ENCODE results near the gene PRKG1. TPM values are rescaled to one million over a fixed set of nuclear protein-coding genes. Genes with fewer than 3 reads are reported as not detected.
A peak's percentile ranks its signal among the peaks of the same experiment; 100 is the strongest.
"Not testable (repeated sequence)": the region's sequence is repeated elsewhere in the genome, so short reads cannot be mapped to it uniquely, and the experiment has no call there.

PRKG1 gene
- total RNA-seq, 1 experiment from 2014 or later = 10.4 TPM

GRCh38 chr10:52198540-52198939 lies 1124.3 kb downstream of the PRKG1 start:
- Histone ChIP-seq H4K91ac (ENCODE audit: insufficient read length, low read depth, low read length) (no peak overlapping the region), H2BK15ac (ENCODE audit: low read depth, low read length) (no peak overlapping the region), H2AK5ac (ENCODE audit: insufficient read length, low read length) (no peak overlapping the region), H3K4me2 (ENCODE audit: insufficient read depth, insufficient read length, low read length) (no peak overlapping the region), H3K23ac (ENCODE audit: insufficient read length, low read depth, low read length) (no peak overlapping the region), H2AFZ (ENCODE audit: low read length) (no peak overlapping the region), H3T11ph (ENCODE audit: low read length) (no peak overlapping the region), H2BK120ac (ENCODE audit: low read depth, low read length, poor library complexity, severe bottlenecking) (no peak overlapping the region), H4K20me1 (ENCODE audit: control insufficient read depth, insufficient read depth, insufficient read length) (no peaks in the 10 kb centered on the region), H3K79me1 (ENCODE audit: insufficient read depth, low read depth, low read length, poor library complexity, severe bottlenecking) (no peaks in the 10 kb centered on the region), H3K23me2 (ENCODE audit: insufficient read length, low read depth, low read length, poor library complexity, severe bottlenecking) (no peaks in the 10 kb centered on the region), H3K27ac (ENCODE audit: insufficient read length, low read depth, low read length) (no peak overlapping the region), H2BK12ac (ENCODE audit: insufficient read length, low read depth, low read length) (no peak overlapping the region), H3K18ac (ENCODE audit: insufficient read length, low read depth, low read length) (no peak overlapping the region), H3K56ac (ENCODE audit: insufficient read length, low read depth, low read length) (no peak overlapping the region), H2BK20ac (ENCODE audit: low read depth, low read length, poor library complexity, severe bottlenecking) (no peak overlapping the region), H3K4me1 (ENCODE audit: insufficient read depth, low read length) (no peaks in the 10 kb centered on the region), H3K9ac (ENCODE audit: extremely low read depth, insufficient read length, low read length) (no peak overlapping the region), H3K9me3 (ENCODE audit: control insufficient read depth, low read depth, low read length) (no peaks in the 10 kb centered on the region), H3K4ac (ENCODE audit: low read depth, low read length) (no peak overlapping the region), H4K5ac (ENCODE audit: insufficient read length, low read depth, low read length) (no peak overlapping the region), H3K27me3 (ENCODE audit: insufficient read depth, low read length) (no peaks in the 10 kb centered on the region), H3K79me2 (ENCODE audit: insufficient read depth, low read length) (no peaks in the 10 kb centered on the region), H4K8ac (replicated peaks; ENCODE audit: insufficient read length, low read depth, low read length) (no peak overlapping the region), H2BK5ac (ENCODE audit: insufficient read length, low read length) (no peak overlapping the region), H3K14ac (ENCODE audit: insufficient read depth, low read length) (no peak overlapping the region)
- Mint-ChIP-seq H3K4me3 (no peak overlapping the region), H3K9me3 (peaks cover 0 to 8% of the 10 kb centered on the region in 2 experiments; a peak in 2 of 5 replicates), H3K4me1 (peaks cover 0 to 5% of the 10 kb centered on the region in 2 experiments; a peak in 1 of 4 replicates), H3K27me3 (ENCODE audit: low read depth) (no peaks in the 10 kb centered on the region), H3K36me3 (ENCODE audit: insufficient read depth in 1 of 3, low read depth in 3 of 3) (peaks cover 5 to 13% (median 11%) of the 10 kb centered on the region in 3 experiments; a peak in 4 of 7 replicates), H3K27ac (no peak overlapping the region)
- TF ChIP-seq CTCF (conservative IDR thresholded peaks at IDR 0.05) = no peak
- DNase-seq = no peak
- no CpG with 5 or more reads among the region's 3 CpGs for WGBS (ENCODE audit: extremely low coverage, insufficient read length, low lambda C conversion rate)

GRCh38 chr10:52204906-52205305 lies 1130.6 kb downstream of the PRKG1 start:
- H3K23me2 ChIP-seq (ENCODE audit: insufficient read length, low read depth, low read length, poor library complexity, severe bottlenecking); H3K14ac ChIP-seq (ENCODE audit: insufficient read depth, low read length); H2BK15ac ChIP-seq (ENCODE audit: low read depth, low read length); H3K18ac ChIP-seq (ENCODE audit: insufficient read length, low read depth, low read length); H2AK5ac ChIP-seq (ENCODE audit: insufficient read length, low read length); H2BK5ac ChIP-seq (ENCODE audit: insufficient read length, low read length); H3K23ac ChIP-seq (ENCODE audit: insufficient read length, low read depth, low read length); H3K79me1 ChIP-seq (ENCODE audit: insufficient read depth, low read depth, low read length, poor library complexity, severe bottlenecking); H4K20me1 ChIP-seq (ENCODE audit: control insufficient read depth, insufficient read depth, insufficient read length); H3K4ac ChIP-seq (ENCODE audit: low read depth, low read length); H3K4me1 ChIP-seq (ENCODE audit: insufficient read depth, low read length); H2BK20ac ChIP-seq (ENCODE audit: low read depth, low read length, poor library complexity, severe bottlenecking); H2BK120ac ChIP-seq (ENCODE audit: low read depth, low read length, poor library complexity, severe bottlenecking); H4K5ac ChIP-seq (ENCODE audit: insufficient read length, low read depth, low read length); H4K8ac ChIP-seq (replicated peaks; ENCODE audit: insufficient read length, low read depth, low read length); H3T11ph ChIP-seq (ENCODE audit: low read length); H2AFZ ChIP-seq (ENCODE audit: low read length); DNase-seq; H3K9me3 ChIP-seq (ENCODE audit: control insufficient read depth, low read depth, low read length); H3K79me2 ChIP-seq (ENCODE audit: insufficient read depth, low read length); H3K4me2 ChIP-seq (ENCODE audit: insufficient read depth, insufficient read length, low read length); H3K27me3 Mint-ChIP-seq (ENCODE audit: low read depth); H3K27me3 ChIP-seq (ENCODE audit: insufficient read depth, low read length); H3K56ac ChIP-seq (ENCODE audit: insufficient read length, low read depth, low read length); H2BK12ac ChIP-seq (ENCODE audit: insufficient read length, low read depth, low read length); H3K27ac ChIP-seq (ENCODE audit: insufficient read length, low read depth, low read length); H3K9ac ChIP-seq (ENCODE audit: extremely low read depth, insufficient read length, low read length); H3K4me3 Mint-ChIP-seq; H4K91ac ChIP-seq (ENCODE audit: insufficient read length, low read depth, low read length): not testable (repeated sequence)
- H3K4me1 Mint-ChIP-seq = peaks cover 17 to 39% of the 10 kb centered on the region in 2 experiments
- H3K27ac Mint-ChIP-seq = peak overlapping the region in 2 of 3 experiments; percentile 70 to 83; a peak in 3 of 7 replicates
- no CpG with 5 or more reads among the region's 7 CpGs for WGBS (ENCODE audit: extremely low coverage, insufficient read length, low lambda C conversion rate)
- H3K9me3 Mint-ChIP-seq = peaks cover 14 to 28% of the 10 kb centered on the region in 2 experiments
- peaks cover 12 to 37% (median 30%) of the 10 kb centered on the region in 3 experiments for H3K36me3 Mint-ChIP-seq (ENCODE audit: insufficient read depth in 1 of 3, low read depth in 3 of 3)

Measured in H9 (cell line).